ENCODE results near the gene CCDC50.

The CCDC50 gene

DNA sequence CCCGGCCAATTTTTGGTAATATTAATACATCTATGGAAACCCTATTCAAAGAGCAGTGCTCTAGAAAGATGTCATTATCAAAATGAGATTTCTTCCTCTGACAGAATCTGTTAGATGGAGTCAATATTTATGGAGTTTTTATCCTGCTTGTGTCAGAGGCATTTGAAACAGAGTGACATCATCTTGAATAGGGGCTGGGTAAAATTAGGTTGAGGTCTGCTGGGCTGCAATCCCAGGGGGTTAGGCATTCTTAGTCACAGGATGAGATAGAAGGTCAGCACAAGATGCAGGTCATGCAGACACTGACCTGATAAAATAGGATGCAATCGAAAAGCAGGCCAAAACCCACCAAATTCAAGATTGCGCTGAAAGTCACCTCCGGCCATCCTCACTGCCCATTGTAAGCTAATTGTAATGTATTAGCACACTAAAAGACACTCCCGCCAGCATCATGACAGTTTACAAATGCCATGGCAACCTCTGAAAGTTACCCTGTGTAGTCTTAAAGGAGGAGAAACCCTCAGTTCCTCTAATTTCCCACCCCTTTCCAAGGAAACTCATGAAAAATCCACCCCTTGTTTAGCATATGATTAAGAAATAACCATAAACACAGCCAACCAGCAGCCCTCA is 27.3 kb upstream of the CCDC50 start:
- Histone ChIP-seq H3K36me3 (replicated peaks; ENCODE audit: insufficient read depth, low read length) (no peaks in the 10 kb centered on the region), H3K4me1 (ENCODE audit: low read length) (peaks cover 23% of the 10 kb centered on the region), H3K9me3 (replicated peaks; ENCODE audit: insufficient read depth, low read length) (no peaks in the 10 kb centered on the region), H4K20me1 (ENCODE audit: insufficient read depth, low read length) (no peaks in the 10 kb centered on the region), H3K27me3 (replicated peaks; ENCODE audit: insufficient read depth, low read length) (no peaks in the 10 kb centered on the region), H3K79me2 (ENCODE audit: low read length) (no peaks in the 10 kb centered on the region), H3K9me2 (replicated peaks; ENCODE audit: insufficient read depth, low read length) (no peaks in the 10 kb centered on the region), H2AFZ (ENCODE audit: low read length) (no peak overlapping the region), H3F3A (ENCODE audit: insufficient read depth, low read length) (peaks cover 11% of the 10 kb centered on the region), H3K4me2 (ENCODE audit: low read depth, low read length) (no peak overlapping the region), H3K4me3 (ENCODE audit: low read length) (no peak overlapping the region), H3K9ac (ENCODE audit: low read length) (no peak overlapping the region), H3K27ac (ENCODE audit: low read length) (no peak overlapping the region)
- TF ChIP-seq EZH2 (optimal IDR thresholded peaks at IDR 0.05; ENCODE audit: low read depth, low read length) (no peak), EZH2phosphoT487 (IDR thresholded peaks at IDR 0.05; ENCODE audit: low read length) (no peak)
- TF ChIP-seq, protein P1, sequence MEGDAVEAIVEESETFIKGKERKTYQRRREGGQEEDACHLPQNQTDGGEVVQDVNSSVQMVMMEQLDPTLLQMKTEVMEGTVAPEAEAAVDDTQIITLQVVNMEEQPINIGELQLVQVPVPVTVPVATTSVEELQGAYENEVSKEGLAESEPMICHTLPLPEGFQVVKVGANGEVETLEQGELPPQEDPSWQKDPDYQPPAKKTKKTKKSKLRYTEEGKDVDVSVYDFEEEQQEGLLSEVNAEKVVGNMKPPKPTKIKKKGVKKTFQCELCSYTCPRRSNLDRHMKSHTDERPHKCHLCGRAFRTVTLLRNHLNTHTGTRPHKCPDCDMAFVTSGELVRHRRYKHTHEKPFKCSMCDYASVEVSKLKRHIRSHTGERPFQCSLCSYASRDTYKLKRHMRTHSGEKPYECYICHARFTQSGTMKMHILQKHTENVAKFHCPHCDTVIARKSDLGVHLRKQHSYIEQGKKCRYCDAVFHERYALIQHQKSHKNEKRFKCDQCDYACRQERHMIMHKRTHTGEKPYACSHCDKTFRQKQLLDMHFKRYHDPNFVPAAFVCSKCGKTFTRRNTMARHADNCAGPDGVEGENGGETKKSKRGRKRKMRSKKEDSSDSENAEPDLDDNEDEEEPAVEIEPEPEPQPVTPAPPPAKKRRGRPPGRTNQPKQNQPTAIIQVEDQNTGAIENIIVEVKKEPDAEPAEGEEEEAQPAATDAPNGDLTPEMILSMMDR (IDR thresholded peaks at IDR 0.05; ENCODE audit: low read length), result no peak
- no peak for DNase-seq

DNA sequence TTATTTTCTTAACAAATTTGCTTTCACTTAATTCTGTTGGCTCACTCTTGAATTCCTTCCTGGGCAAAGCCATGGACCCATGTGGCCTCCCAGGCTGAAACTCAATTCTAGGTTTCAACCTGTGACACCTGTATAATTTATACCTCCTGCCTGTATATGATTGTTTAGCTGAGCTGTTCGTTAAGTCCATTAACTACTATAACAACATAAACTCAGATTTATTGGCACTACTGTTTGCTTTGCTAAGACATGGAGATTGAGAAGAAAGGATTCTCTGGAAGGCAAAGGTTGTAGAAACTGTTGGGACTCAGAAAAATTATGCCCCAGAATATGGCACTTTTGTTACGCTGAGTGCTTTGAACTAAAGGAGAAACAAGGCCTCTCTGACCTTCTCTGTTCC is 26.7 kb upstream of the CCDC50 start:
- Histone ChIP-seq H3K27ac (ENCODE audit: low read length) (no peak overlapping the region), H3K9me2 (replicated peaks; ENCODE audit: insufficient read depth, low read length) (no peaks in the 10 kb centered on the region), H3K4me2 (ENCODE audit: low read depth, low read length) (no peak overlapping the region), H3K27me3 (replicated peaks; ENCODE audit: insufficient read depth, low read length) (no peaks in the 10 kb centered on the region), H3K36me3 (replicated peaks; ENCODE audit: insufficient read depth, low read length) (no peaks in the 10 kb centered on the region), H3K79me2 (ENCODE audit: low read length) (no peaks in the 10 kb centered on the region), H3K4me1 (ENCODE audit: low read length) (peaks cover 19% of the 10 kb centered on the region), H2AFZ (ENCODE audit: low read length) (no peak overlapping the region), H3K4me3 (ENCODE audit: low read length) (no peak overlapping the region), H4K20me1 (ENCODE audit: insufficient read depth, low read length) (no peaks in the 10 kb centered on the region), H3F3A (ENCODE audit: insufficient read depth, low read length) (peaks cover 11% of the 10 kb centered on the region), H3K9me3 (replicated peaks; ENCODE audit: insufficient read depth, low read length) (no peaks in the 10 kb centered on the region), H3K9ac (ENCODE audit: low read length) (no peak overlapping the region)
- no peak for DNase-seq
- no peak for TF ChIP-seq EZH2 (optimal IDR thresholded peaks at IDR 0.05; ENCODE audit: low read depth, low read length)
- no peak for TF ChIP-seq EZH2phosphoT487 (IDR thresholded peaks at IDR 0.05; ENCODE audit: low read length)
- TF ChIP-seq, protein P1 (IDR thresholded peaks at IDR 0.05; ENCODE audit: low read length), result no peak

DNA sequence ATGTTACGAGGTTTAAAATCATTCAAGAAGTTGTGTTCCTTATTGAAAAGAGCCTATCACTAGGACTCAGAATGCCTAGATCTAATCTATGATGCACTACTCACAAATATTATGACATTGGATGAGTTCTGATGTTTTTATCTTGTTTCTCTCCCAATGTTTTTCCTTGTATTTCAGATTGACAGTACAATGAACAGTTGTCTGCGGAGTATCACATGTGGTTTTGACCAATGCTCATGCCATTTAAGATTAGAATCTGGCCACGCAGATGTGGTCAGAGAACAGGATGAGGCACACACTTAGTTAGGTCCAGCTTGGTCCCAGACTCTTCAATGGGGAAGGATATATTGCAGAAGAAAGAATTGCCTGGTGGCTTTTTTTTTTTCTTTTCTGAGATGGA is 25.6 kb upstream of the CCDC50 start:
- H3K27ac ChIP-seq (ENCODE audit: low read length), result no peak overlapping the region
- no peaks in the 10 kb centered on the region for H3K9me3 ChIP-seq (replicated peaks; ENCODE audit: insufficient read depth, low read length)
- H3K9me2 ChIP-seq (replicated peaks; ENCODE audit: insufficient read depth, low read length), result no peaks in the 10 kb centered on the region
- H4K20me1 ChIP-seq (ENCODE audit: insufficient read depth, low read length), result no peaks in the 10 kb centered on the region
- DNase-seq, result no peak
- H2AFZ ChIP-seq (ENCODE audit: low read length), result no peak overlapping the region
- H3F3A ChIP-seq (ENCODE audit: insufficient read depth, low read length), result peaks cover 11% of the 10 kb centered on the region
- no peaks in the 10 kb centered on the region for H3K27me3 ChIP-seq (replicated peaks; ENCODE audit: insufficient read depth, low read length)
- H3K79me2 ChIP-seq (ENCODE audit: low read length), result no peaks in the 10 kb centered on the region
- TF ChIP-seq, protein P1 (IDR thresholded peaks at IDR 0.05; ENCODE audit: low read length), result no peak
- TF ChIP-seq EZH2phosphoT487 (IDR thresholded peaks at IDR 0.05; ENCODE audit: low read length) (no peak), EZH2 (optimal IDR thresholded peaks at IDR 0.05; ENCODE audit: low read depth, low read length) (no peak)
- H3K9ac ChIP-seq (ENCODE audit: low read length), result no peak overlapping the region
- no peaks in the 10 kb centered on the region for H3K36me3 ChIP-seq (replicated peaks; ENCODE audit: insufficient read depth, low read length)
- H3K4me1 ChIP-seq (ENCODE audit: low read length), result peaks cover 19% of the 10 kb centered on the region
- H3K4me2 ChIP-seq (ENCODE audit: low read depth, low read length), result no peak overlapping the region
- no peak overlapping the region for H3K4me3 ChIP-seq (ENCODE audit: low read length)
